ENCODE measurements around the gene PARD6B.
A peak's percentile ranks its signal among the peaks of the same experiment; 100 is the strongest.
"Not testable (repeated sequence)": the region's sequence is repeated elsewhere in the genome, so short reads cannot be mapped to it uniquely, and the experiment has no call there.

Gene PARD6B

GRCh38 chr20:50731055-50731929 lies at the start of gene PARD6B:
PARD6B (plus strand) TSS chr20:50731580; CDS start chr20:50731787, 207 bp downstream.
- peak; percentile 99 for DNase-seq

GRCh38 chr20:50682065-50682464 lies 49.3 kb upstream of the PARD6B start:
- no peak for DNase-seq

GRCh38 chr20:50682947-50683530 lies 48.3 kb upstream of the PARD6B start:
- no peak for DNase-seq

- no peak for DNase-seq
These were observed 47.8 kb upstream of the PARD6B start for GRCh38 chr20:50683570-50683969.

- no peak for DNase-seq
These were observed 44.6 kb upstream of the PARD6B start for GRCh38 chr20:50686821-50687220.

- no peak for DNase-seq
These were observed 43.0 kb upstream of the PARD6B start for GRCh38 chr20:50688256-50688975.

- no peak for DNase-seq
These were observed 41.3 kb upstream of the PARD6B start for GRCh38 chr20:50689864-50690649.

- DNase-seq: no peak
These were observed 40.5 kb upstream of the PARD6B start, which contains the start of gene RIPOR3 for GRCh38 chr20:50690650-50691572. RIPOR3 (minus strand) TSS chr20:50691542; CDS start chr20:50691128, 414 bp downstream.

- no peak for DNase-seq
These were observed 39.5 kb upstream of the PARD6B start for GRCh38 chr20:50691573-50692551.

GRCh38 chr20:50692552-50692933 lies 38.8 kb upstream of the PARD6B start:
- DNase-seq: no peak

- no peak for DNase-seq
These were observed 38.4 kb upstream of the PARD6B start for GRCh38 chr20:50693001-50693400.

GRCh38 chr20:50694379-50695134 lies 36.8 kb upstream of the PARD6B start:
- DNase-seq: no peak

- DNase-seq: no peak
These were observed 36.1 kb upstream of the PARD6B start for GRCh38 chr20:50695135-50695872.

GRCh38 chr20:50698255-50698654 lies 33.1 kb upstream of the PARD6B start:
- not testable (repeated sequence) for DNase-seq

- no peak for DNase-seq
These were observed 31.7 kb upstream of the PARD6B start for GRCh38 chr20:50699688-50700087.

GRCh38 chr20:50701041-50701963 lies 30.1 kb upstream of the PARD6B start:
- DNase-seq: no peak

- not testable (repeated sequence) for DNase-seq
These were observed 27.5 kb upstream of the PARD6B start for GRCh38 chr20:50703651-50704438.
